GM18870 (cell line): ENCODE measurements around the gene LIMA1.
"Not testable (repeated sequence)": the region's sequence is repeated elsewhere in the genome, so short reads cannot be mapped to it uniquely, and the experiment has no call there.

Source experiments
- ATAC-seq: cut with Tn5 transposase; IDR thresholded peaks from one replicate; pipeline ENCODE4 v1.9.1; 2021; ENCODE audit warnings: moderate library complexity; ENCODE audit not compliant: unreplicated experiment

Gene LIMA1

GRCh38 chr12:50219544-50219943, 63.8 kb downstream of the LIMA1 start:
- ATAC-seq = no peak

- not testable (repeated sequence) for ATAC-seq
These were observed 64.3 kb downstream of the LIMA1 start for GRCh38 chr12:50219001-50219400.

GRCh38 chr12:50218386-50218785, 64.9 kb downstream of the LIMA1 start:
- ATAC-seq = no peak

- ATAC-seq = no peak
These were observed 66.1 kb downstream of the LIMA1 start for GRCh38 chr12:50217202-50217601.

- ATAC-seq = no peak
These were observed 68.3 kb downstream of the LIMA1 start for GRCh38 chr12:50215033-50215432.

GRCh38 chr12:50214018-50214417, 69.3 kb downstream of the LIMA1 start:
- ATAC-seq = no peak

- ATAC-seq = no peak
These were observed 69.9 kb downstream of the LIMA1 start for GRCh38 chr12:50213439-50213838.

GRCh38 chr12:50212071-50212467, 71.3 kb downstream of the LIMA1 start:
- no peak for ATAC-seq

GRCh38 chr12:50211392-50212070, 71.8 kb downstream of the LIMA1 start:
- no peak for ATAC-seq

- no peak for ATAC-seq
These were observed 75.9 kb downstream of the LIMA1 start for GRCh38 chr12:50207424-50207823.

GRCh38 chr12:50205648-50206047, 77.7 kb downstream of the LIMA1 start:
- ATAC-seq = no peak

- ATAC-seq = no peak
These were observed 79.6 kb downstream of the LIMA1 start for GRCh38 chr12:50203691-50204090.

- ATAC-seq = no peak
These were observed 81.3 kb downstream of the LIMA1 start for GRCh38 chr12:50201987-50202521.

GRCh38 chr12:50200552-50201273, 82.6 kb downstream of the LIMA1 start:
- ATAC-seq = no peak

GRCh38 chr12:50198829-50199228, 84.5 kb downstream of the LIMA1 start:
- ATAC-seq = no peak

GRCh38 chr12:50197297-50197727, 86.0 kb downstream of the LIMA1 start:
- ATAC-seq = no peak

- no peak for ATAC-seq
These were observed 86.8 kb downstream of the LIMA1 start for GRCh38 chr12:50196537-50196936.

- no peak for ATAC-seq
These were observed 87.5 kb downstream of the LIMA1 start for GRCh38 chr12:50195832-50196231.

GRCh38 chr12:50192908-50193307, 90.4 kb downstream of the LIMA1 start:
- ATAC-seq = no peak

- no peak for ATAC-seq
These were observed 91.1 kb downstream of the LIMA1 start for GRCh38 chr12:50192236-50192635.

GRCh38 chr12:50190859-50191258, 92.5 kb downstream of the LIMA1 start:
- ATAC-seq = no peak

- no peak for ATAC-seq
These were observed 94.3 kb downstream of the LIMA1 start for GRCh38 chr12:50188875-50189575.
